Panc1 (cell line): ENCODE data around the gene CAPN8. TPM values are rescaled to one million over a fixed set of nuclear protein-coding genes. Genes with fewer than 3 reads are reported as not detected.

Experiments
- ATAC-seq: fragments of 200-7000 bp; cut with Tn5 transposase; 2 replicates; pipeline ENCODE4 v1.9.1; 2020; ENCODE audit warnings: mild to moderate bottlenecking, moderate library complexity
- BruUV-seq: library from RNA; stranded (reverse); fragments of 400-500 nt; replicated peaks from 2 replicates; lab custom pipeline; 2021; lab: Mats Ljungman, UMichigan
- CTCF ChIA-PET: fragments of 300-600 bp; sonication (Branson Sonifier 250); formaldehyde crosslinking; loops from one replicate; lab custom pipeline; 2022; ENCODE audit warnings: antibody characterized with exemption; lab: Charles Lee
- POLR2A ChIA-PET: fragments of 300-600 bp; sonication (Branson Sonifier 250); formaldehyde crosslinking; loops from one replicate; lab custom pipeline; 2022; ENCODE audit warnings: antibody characterized with exemption; lab: Charles Lee
- DNase-seq: peaks from one replicate; pipeline ENCODE4 v3.0.0-alpha.2; 2010; ENCODE audit warnings: low read depth, low spot score
- H3K27ac ChIP-seq: 2 replicates; pipeline ENCODE4 v1.5.1; 2011; ENCODE audit warnings: mild to moderate bottlenecking, low read length, inconsistent platforms
- H3K27me3 ChIP-seq: fragments of 200-500 bp; sonication (Bioruptor generic); 2 replicates; pipeline ENCODE4 v1.6.0; 2014; ENCODE audit warnings: low read length, inconsistent platforms; ENCODE audit not compliant: control insufficient read depth, insufficient read depth
- H3K36me3 ChIP-seq: fragments of 200-500 bp; sonication (Bioruptor generic); 2 replicates; pipeline ENCODE4 v1.5.1; 2014; ENCODE audit warnings: inconsistent platforms, mild to moderate bottlenecking, low read length, moderate library complexity; ENCODE audit not compliant: control insufficient read depth, insufficient read depth
- H3K4me1 ChIP-seq: 2 replicates; pipeline ENCODE4 v1.5.1; 2011; ENCODE audit warnings: inconsistent platforms, mild to moderate bottlenecking, low read length, moderate library complexity; ENCODE audit not compliant: control insufficient read depth, insufficient read depth
- H3K4me3 ChIP-seq, 2 experiments: 2 replicates each; pipeline ENCODE4 v1.5.1; 2011 to 2012; ENCODE audit warnings: low read depth in 2 of 2, low read length in 2 of 2, mild to moderate bottlenecking in 2 of 2, inconsistent platforms in 1 of 2, moderate library complexity in 1 of 2
- H3K9me3 ChIP-seq: fragments of 200-500 bp; sonication (Bioruptor generic); 2 replicates; pipeline ENCODE4 v1.5.1; 2014; ENCODE audit warnings: low read depth, mild to moderate bottlenecking, inconsistent platforms, low read length, moderate library complexity; ENCODE audit not compliant: control insufficient read depth, insufficient read depth
- POLR2AphosphoS5 ChIP-seq: IDR thresholded peaks from 2 replicates; pipeline ENCODE4 v1.6.1; 2012; ENCODE audit warnings: mild to moderate bottlenecking, low read depth, low read length, moderate library complexity
- SIN3A ChIP-seq: IDR thresholded peaks from 2 replicates; pipeline ENCODE4 v1.6.1; 2012; ENCODE audit warnings: low read depth, mild to moderate bottlenecking, low read length, moderate library complexity, borderline replicate concordance; ENCODE audit not compliant: insufficient read depth
- TCF7L2 ChIP-seq: IDR thresholded peaks from 2 replicates; pipeline ENCODE4 v1.6.1; 2011; ENCODE audit warnings: mild to moderate bottlenecking, low read depth, low read length, inconsistent platforms
- in situ Hi-C: cut with HindIII; loops from 2 replicates; pipeline ENCODE4 v1.10.0; 2016; ENCODE audit warnings: low sequenced_read_pairs, low pct_unique_long_range_greater_than_20kb
- intact Hi-C: fragments of 100-400 bp; cut with micrococcal nuclease; formaldehyde crosslinking; loops from one replicate; pipeline ENCODE4 v1.10.0; 2022; ENCODE audit not compliant: unreplicated experiment
- total RNA-seq: library from RNA; stranded (reverse); gene quantifications from one replicate; pipeline ENCODE4 v1.2.1, GENCODE V29; 2021; ENCODE audit not compliant: unreplicated experiment
- TF ChIP-seq, protein P1 (sequence below): fragments of 450-650 bp; IDR thresholded peaks from 2 replicates; pipeline ENCODE4 v1.5.1; 2017; ENCODE audit warnings: mild to moderate bottlenecking
- TF ChIP-seq, protein P2 (sequence below), 2 experiments: IDR thresholded peaks; 2 replicates each; pipeline ENCODE4 v1.6.1; 2011 to 2012; ENCODE audit warnings: low read depth in 2 of 2, control low read depth in 1 of 2, low read length in 1 of 2, mild to moderate bottlenecking in 1 of 2, moderate library complexity in 1 of 2; ENCODE audit not compliant: insufficient read depth in 1 of 2

Gene CAPN8
- total RNA-seq, 1 experiment from 2014 or later: 0.28 TPM

DNA sequence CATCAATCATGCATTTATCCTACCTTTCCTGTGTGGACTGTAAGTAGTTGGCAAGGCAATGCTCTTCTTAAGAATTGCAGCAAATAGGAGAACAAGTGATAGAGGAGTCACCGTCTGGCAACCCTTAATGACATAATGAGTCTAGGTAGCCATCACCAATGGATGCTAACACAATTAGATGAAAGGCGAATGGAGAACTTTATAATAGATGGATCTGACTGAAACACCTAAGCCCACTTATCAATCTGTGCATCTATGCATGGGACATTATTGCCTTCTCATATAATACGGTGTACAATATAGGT lies 18.9 kb upstream of the CAPN8 start:
- ChIA-PET POLR2A (no interaction called here), CTCF (interaction anchor here (0.8 to 1.8 kb wide), 5 partner anchors 128 to 551 kb away, joined by 3 to 16 read pairs (median 4); no protein-coding TSS in a partner anchor)
- no peaks in the 10 kb centered on the region for H3K36me3 ChIP-seq
- intact Hi-C loops: loop anchor here (2.0 kb wide), 2 partner anchors 154 to 552 kb away; no protein-coding TSS in a partner anchor
- in situ Hi-C loops: no loop called here
- TF ChIP-seq, protein P1, sequence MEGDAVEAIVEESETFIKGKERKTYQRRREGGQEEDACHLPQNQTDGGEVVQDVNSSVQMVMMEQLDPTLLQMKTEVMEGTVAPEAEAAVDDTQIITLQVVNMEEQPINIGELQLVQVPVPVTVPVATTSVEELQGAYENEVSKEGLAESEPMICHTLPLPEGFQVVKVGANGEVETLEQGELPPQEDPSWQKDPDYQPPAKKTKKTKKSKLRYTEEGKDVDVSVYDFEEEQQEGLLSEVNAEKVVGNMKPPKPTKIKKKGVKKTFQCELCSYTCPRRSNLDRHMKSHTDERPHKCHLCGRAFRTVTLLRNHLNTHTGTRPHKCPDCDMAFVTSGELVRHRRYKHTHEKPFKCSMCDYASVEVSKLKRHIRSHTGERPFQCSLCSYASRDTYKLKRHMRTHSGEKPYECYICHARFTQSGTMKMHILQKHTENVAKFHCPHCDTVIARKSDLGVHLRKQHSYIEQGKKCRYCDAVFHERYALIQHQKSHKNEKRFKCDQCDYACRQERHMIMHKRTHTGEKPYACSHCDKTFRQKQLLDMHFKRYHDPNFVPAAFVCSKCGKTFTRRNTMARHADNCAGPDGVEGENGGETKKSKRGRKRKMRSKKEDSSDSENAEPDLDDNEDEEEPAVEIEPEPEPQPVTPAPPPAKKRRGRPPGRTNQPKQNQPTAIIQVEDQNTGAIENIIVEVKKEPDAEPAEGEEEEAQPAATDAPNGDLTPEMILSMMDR: peak; percentile 26
- no peak for TF ChIP-seq TCF7L2
- no peak overlapping the region for H3K27ac ChIP-seq
- no peak overlapping the region for H3K4me3 ChIP-seq
- ATAC-seq: peak; percentile 26
- BruUV-seq: no TSS peak
- H3K4me1 ChIP-seq: no peaks in the 10 kb centered on the region
- DNase-seq: no peak
- H3K9me3 ChIP-seq: no peaks in the 10 kb centered on the region
- H3K27me3 ChIP-seq: no peaks in the 10 kb centered on the region

DNA sequence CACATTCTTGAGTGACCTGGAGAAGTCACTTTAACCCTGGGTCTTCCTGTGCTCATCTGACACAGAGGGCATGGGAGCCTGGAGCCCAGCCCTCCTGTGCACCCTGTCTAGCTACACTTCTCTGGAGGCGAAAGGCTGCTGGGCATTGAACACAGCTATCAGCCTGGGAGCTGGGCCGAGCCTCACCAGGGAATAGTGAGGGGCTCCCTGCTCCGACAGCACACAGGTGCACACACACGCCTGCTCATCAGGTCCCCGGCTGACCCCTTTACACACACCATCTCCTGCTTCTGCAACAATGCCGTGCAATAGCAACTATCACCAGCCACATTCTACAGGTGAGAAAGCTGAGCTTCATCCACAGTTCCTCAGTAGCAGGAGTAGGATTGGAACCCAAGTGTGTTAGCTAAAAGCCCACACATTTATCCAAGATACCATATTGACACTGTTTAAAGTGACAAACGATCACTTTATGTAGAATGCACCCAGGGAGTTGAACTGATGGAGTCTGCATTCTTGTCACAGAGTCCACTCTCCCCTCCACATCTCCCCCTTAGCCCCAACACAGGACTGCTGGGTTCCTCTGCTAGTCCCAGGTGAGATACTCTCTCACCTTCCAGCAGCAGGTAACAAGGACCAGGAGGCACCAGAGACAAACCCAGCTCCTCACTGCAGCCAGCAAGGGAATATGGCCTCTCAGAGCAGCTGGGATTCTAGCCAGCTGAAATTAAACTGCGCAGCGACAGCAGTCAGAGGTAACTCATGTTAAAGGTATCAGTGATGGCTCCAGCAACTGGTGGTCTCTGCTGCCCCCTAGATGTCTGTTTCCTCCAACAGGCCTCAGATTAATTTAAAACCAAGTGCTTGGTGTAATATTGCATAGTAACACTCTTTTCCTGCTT lies 18.3 kb upstream of the CAPN8 start:
- intact Hi-C loops: loop anchor here (2.0 kb wide), 2 partner anchors 153 to 551 kb away; no protein-coding TSS in a partner anchor
- no TSS peak for BruUV-seq
- ATAC-seq (peak; percentile 92), DNase-seq (peak; percentile 67)
- H3K4me1 ChIP-seq: no peaks in the 10 kb centered on the region
- H3K9me3 ChIP-seq: no peaks in the 10 kb centered on the region
- no peak overlapping the region for H3K4me3 ChIP-seq
- ChIA-PET CTCF (interaction anchor here (0.6 to 1.8 kb wide), 7 partner anchors 11 to 888 kb away, joined by 3 to 16 read pairs (median 7); partner anchors contain the start of gene TLR5), POLR2A (no interaction called here)
- no peaks in the 10 kb centered on the region for H3K27me3 ChIP-seq
- in situ Hi-C loops: no loop called here
- H3K27ac ChIP-seq: no peak overlapping the region
- H3K36me3 ChIP-seq: no peaks in the 10 kb centered on the region
- TF ChIP-seq POLR2AphosphoS5 (no peak), SIN3A (no peak)
- TF ChIP-seq, protein P1: peak; percentile 89

DNA sequence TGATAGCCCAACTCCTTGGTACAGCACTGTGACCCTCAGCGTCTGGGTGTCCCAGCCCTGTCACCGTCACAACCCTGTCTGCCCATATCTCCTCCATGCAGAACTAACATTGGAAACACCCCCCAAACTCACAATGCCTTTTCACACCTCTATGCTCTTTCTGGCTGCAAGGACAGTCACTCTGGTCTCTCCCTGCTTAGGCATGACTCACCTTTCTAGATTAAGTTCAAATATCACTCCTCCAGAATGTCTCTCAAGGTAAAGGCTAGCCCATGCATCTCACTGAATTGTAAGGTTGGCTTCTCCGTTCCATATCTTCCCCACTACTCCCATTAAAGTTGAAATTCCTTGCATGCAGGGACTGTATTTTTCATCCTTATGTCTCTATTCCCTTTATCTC lies 17.0 kb upstream of the CAPN8 start:
- in situ Hi-C loops: no loop called here
- no TSS peak for BruUV-seq
- ChIA-PET CTCF (no interaction called here), POLR2A (no interaction called here)
- H3K36me3 ChIP-seq: no peaks in the 10 kb centered on the region
- DNase-seq (no peak), ATAC-seq (no peak)
- no peaks in the 10 kb centered on the region for H3K27me3 ChIP-seq
- H3K9me3 ChIP-seq: no peaks in the 10 kb centered on the region
- H3K4me3 ChIP-seq: no peak overlapping the region
- TF ChIP-seq, protein P1: no peak
- TF ChIP-seq TCF7L2 (no peak), POLR2AphosphoS5 (no peak)
- TF ChIP-seq, protein P2, sequence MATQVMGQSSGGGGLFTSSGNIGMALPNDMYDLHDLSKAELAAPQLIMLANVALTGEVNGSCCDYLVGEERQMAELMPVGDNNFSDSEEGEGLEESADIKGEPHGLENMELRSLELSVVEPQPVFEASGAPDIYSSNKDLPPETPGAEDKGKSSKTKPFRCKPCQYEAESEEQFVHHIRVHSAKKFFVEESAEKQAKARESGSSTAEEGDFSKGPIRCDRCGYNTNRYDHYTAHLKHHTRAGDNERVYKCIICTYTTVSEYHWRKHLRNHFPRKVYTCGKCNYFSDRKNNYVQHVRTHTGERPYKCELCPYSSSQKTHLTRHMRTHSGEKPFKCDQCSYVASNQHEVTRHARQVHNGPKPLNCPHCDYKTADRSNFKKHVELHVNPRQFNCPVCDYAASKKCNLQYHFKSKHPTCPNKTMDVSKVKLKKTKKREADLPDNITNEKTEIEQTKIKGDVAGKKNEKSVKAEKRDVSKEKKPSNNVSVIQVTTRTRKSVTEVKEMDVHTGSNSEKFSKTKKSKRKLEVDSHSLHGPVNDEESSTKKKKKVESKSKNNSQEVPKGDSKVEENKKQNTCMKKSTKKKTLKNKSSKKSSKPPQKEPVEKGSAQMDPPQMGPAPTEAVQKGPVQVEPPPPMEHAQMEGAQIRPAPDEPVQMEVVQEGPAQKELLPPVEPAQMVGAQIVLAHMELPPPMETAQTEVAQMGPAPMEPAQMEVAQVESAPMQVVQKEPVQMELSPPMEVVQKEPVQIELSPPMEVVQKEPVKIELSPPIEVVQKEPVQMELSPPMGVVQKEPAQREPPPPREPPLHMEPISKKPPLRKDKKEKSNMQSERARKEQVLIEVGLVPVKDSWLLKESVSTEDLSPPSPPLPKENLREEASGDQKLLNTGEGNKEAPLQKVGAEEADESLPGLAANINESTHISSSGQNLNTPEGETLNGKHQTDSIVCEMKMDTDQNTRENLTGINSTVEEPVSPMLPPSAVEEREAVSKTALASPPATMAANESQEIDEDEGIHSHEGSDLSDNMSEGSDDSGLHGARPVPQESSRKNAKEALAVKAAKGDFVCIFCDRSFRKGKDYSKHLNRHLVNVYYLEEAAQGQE (IDR thresholded peaks at IDR 0.05; ENCODE audit: insufficient read depth in 1 of 2, low read depth in 2 of 2, low read length in 1 of 2): no peak
- intact Hi-C loops: no loop called here
- H3K4me1 ChIP-seq: no peaks in the 10 kb centered on the region
- no peak overlapping the region for H3K27ac ChIP-seq
